GM18909 (cell line): ENCODE results near the gene GNG7.
"Not testable (repeated sequence)": the region's sequence is repeated elsewhere in the genome, so short reads cannot be mapped to it uniquely, and the experiment has no call there.

Experiments used
- ATAC-seq: cut with Tn5 transposase; IDR thresholded peaks from one replicate; pipeline ENCODE4 v1.9.1; 2021; ENCODE audit warnings: mild to moderate bottlenecking; ENCODE audit not compliant: unreplicated experiment, poor library complexity

Gene GNG7

GRCh38 chr19:2582984-2583956 lies 119.2 kb downstream of the GNG7 start:
- no peak for ATAC-seq

GRCh38 chr19:2580396-2580795 lies 122.1 kb downstream of the GNG7 start:
- ATAC-seq, result not testable (repeated sequence)

GRCh38 chr19:2579678-2580280 lies 122.7 kb downstream of the GNG7 start:
- ATAC-seq, result no peak

- no peak for ATAC-seq
Measured at GRCh38 chr19:2578901-2579677, 123.4 kb downstream of the GNG7 start.

- no peak for ATAC-seq
Measured at GRCh38 chr19:2578391-2578890, 124.1 kb downstream of the GNG7 start.

GRCh38 chr19:2577722-2578335 lies 124.7 kb downstream of the GNG7 start:
- no peak for ATAC-seq

GRCh38 chr19:2575734-2576481 lies 126.6 kb downstream of the GNG7 start:
- no peak for ATAC-seq

GRCh38 chr19:2574971-2575630 lies 127.4 kb downstream of the GNG7 start:
- no peak for ATAC-seq

- ATAC-seq, result no peak
Measured at GRCh38 chr19:2574478-2574931, 128.0 kb downstream of the GNG7 start.

- no peak for ATAC-seq
Measured at GRCh38 chr19:2573916-2574315, 128.6 kb downstream of the GNG7 start.

- ATAC-seq, result not testable (repeated sequence)
Measured at GRCh38 chr19:2572152-2572551, 130.3 kb downstream of the GNG7 start.

- ATAC-seq, result no peak
Measured at GRCh38 chr19:2569596-2570465, 132.7 kb downstream of the GNG7 start.

- ATAC-seq, result no peak
Measured at GRCh38 chr19:2567996-2568395, 134.5 kb downstream of the GNG7 start.

- ATAC-seq, result no peak
Measured at GRCh38 chr19:2567580-2567979, 134.9 kb downstream of the GNG7 start.

- not testable (repeated sequence) for ATAC-seq
Measured at GRCh38 chr19:2563546-2563945, 138.9 kb downstream of the GNG7 start.

- peak; percentile 73 for ATAC-seq
Measured at GRCh38 chr19:2561895-2562294, 140.6 kb downstream of the GNG7 start.

GRCh38 chr19:2561221-2561620 lies 141.3 kb downstream of the GNG7 start:
- ATAC-seq, result no peak

GRCh38 chr19:2560369-2560768 lies 142.1 kb downstream of the GNG7 start:
- ATAC-seq, result no peak
